NCI-H82 treated with DMSO at 0.1 percent for 48 hours (cell line): ENCODE results near the gene FTO.
"Not testable (repeated sequence)": the region's sequence is repeated elsewhere in the genome, so short reads cannot be mapped to it uniquely, and the experiment has no call there.

ENCODE experiments used
- DNase-seq: peaks from one replicate; lab custom pipeline; 2025; ENCODE audit not compliant: unreplicated experiment; lab: John Stamatoyannopoulos, UW

FTO gene

DNA sequence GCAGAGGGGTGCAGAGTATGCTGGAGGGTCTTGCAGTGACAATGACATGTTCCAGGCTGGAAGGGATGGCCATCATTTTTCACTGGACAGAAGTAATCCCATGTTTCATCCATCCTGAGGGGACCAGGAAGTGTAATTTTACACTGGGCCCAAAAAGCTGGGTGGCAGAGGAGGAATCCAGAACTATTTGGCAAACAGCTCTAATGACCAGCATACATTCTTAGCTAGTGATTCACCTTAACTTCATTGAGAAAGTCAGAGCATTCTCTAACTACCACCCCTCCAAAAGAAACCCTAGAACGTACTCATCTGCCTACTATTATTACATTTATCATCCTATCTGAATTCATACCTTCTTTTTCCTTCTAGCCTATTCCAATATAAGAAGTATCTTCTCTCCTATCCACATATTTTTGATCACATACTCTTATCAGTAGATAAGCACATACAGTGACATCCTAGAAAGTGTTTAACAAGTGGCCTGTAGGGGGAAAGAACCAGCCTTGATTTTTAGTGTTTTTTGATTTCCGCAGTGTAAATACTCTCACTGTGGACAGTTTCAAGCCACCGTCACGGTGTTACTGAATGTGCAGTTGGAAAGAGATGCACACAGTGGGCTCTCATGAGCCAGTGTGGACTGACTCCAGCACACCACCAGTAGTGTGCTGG, 118.1 kb downstream of the FTO start:
- DNase-seq, result no peak

DNA sequence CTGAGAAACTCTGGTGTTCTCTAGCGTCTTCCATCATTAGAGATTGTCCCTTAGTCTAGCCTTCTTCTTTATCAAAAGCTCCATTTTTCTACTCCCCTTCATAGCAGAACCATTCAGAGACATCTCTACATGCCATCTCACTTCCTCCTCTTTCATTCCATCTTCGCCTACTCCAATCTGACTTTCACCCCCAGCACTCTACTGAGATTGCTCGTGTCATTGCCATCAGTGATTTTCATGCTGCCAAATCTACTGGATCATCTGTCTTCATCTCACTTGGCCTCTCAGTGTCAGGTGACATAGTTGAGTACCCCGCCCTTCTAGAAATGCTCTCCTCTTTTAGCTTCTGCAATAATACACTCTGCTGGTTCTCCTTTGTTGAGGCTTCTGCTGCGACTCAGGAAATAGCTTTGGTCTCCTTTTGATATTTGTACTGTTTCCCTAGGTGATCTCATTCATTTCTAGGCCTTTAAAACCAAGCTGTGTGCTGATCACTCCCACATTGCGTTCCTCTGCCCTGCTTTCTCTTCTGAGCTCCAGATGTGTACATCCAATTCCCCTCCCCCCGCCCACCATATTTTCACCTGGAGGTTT, 119.1 kb downstream of the FTO start:
- DNase-seq, result no peak

GRCh38 chr16:53826658-53827057, 122.7 kb downstream of the FTO start:
- no peak for DNase-seq

DNA sequence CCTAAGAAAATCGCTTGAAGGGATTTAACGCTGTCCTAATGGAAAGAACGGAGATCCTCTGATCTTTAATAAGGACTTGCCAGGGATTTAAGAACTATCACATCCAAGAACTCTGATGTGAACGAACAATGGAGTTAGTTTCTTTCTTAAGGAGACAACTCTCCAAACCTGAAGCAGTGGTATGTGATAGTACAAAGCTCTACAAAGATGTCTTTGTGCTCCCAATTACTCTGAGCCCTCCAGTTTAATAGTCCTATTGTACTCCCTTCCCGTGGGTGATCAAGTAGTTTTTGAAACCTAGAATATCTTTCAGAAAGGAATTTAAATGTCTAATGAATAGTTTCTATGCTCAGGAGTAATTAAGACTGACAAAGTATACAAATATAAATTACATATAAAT, 123.8 kb downstream of the FTO start:
- DNase-seq, result no peak

DNA sequence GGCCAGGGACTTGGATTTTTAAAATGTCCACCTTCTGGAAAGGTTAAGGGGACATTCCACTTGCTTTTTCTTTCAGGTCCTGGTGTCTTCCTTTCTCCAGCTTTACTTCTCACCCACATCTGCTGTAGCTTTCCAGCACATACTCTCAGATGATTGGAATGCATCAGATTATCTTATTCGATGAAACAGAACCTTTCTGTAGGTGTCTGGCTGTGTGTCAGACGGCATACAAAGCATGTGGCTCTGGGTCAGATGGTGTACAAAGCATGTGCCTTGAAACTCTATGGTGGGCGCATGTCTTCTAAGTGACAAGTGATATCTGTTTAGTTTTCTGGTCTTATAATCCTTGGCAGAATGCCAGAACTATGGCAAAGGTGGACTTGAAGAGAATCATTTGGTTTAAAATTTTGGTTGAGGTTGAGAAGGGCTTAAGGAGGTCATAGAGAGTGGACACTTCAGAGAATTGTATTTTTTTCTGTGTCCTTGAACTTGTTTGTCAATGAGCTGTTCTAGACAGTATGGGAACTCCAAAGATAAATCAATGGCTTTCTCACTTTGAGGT, 125.3 kb downstream of the FTO start:
- no peak for DNase-seq

- no peak for DNase-seq
These were observed 129.1 kb downstream of the FTO start for GRCh38 chr16:53832896-53833544.

- DNase-seq, result no peak
These were observed 132.2 kb downstream of the FTO start for GRCh38 chr16:53836142-53836541.

DNA sequence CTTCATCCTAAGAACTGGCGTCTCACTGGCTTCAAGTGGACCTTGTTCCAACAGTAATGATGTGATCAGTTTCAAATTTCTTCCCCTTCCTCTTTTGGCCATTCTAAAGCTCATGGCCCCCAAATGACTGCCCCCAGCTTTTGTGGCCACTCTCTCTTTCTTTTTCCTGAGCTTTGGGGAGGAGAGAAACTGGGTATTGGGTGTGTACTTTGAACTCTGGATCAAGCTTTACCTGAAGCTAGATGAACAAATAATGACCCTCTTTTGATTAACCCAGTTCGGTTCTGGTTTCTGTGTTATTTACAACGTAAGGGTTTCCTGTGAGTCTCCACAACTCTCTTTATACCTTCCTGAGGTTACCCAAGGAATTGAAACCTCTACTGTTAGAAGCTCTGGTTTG, 132.7 kb downstream of the FTO start:
- DNase-seq, result no peak

DNA sequence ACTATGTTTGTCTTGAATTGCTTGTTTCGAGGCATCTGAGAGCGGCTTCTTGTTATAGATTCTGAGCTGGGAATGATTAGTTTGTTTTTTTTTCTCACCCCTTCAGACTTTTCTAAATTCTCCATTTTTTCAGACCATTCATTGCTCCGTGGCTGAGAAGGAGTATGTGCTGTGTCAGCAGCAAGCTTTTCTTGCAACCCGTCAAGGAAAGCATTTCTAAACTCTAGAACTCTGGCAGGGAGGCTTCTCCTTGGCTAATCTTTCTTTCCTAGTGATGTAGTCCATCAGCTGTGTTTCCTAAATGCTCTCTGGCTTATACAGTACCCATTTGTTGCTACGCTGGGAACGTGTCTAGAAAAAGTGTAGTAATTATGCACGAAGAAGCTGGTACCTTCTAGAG, 133.5 kb downstream of the FTO start:
- no peak for DNase-seq

DNA sequence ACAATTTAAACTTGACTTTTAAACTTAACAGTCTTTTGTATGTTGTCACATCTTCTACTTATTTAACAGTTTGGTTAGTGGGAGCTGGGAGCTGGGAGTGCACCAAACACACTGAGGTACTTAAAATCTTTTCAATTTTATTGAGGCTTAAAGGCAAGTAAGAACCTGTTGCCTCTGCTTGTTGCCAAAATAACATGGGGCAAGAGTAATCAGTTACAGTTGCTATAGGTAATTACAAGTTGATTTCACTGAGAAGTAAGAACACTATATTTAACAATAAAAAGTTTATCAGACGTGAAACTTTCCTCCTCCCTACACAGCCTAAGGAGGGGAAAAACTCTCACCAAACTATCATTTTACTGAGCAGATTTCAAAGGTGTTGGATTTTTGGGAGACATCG, 135.2 kb downstream of the FTO start:
- DNase-seq, result no peak

DNA sequence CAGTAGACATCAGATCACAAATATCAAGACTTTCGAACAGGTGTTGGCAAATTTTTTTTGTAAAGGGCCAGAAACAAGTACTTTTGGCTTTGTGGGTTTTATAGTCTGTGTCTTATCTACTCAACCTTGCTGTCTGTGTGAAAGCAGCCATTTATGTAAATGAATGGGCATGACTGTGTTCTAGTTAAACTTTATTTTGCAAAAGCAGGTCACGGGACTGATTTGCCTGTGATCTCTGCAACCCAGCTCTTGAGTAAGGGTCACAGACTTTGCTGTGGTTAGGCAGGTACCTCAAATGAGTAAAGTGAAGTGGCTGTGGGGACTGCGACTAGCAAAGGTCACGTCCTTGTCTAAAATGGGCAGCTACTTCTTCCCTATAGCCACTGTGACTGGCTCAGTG, 136.5 kb downstream of the FTO start:
- DNase-seq, result no peak

DNA sequence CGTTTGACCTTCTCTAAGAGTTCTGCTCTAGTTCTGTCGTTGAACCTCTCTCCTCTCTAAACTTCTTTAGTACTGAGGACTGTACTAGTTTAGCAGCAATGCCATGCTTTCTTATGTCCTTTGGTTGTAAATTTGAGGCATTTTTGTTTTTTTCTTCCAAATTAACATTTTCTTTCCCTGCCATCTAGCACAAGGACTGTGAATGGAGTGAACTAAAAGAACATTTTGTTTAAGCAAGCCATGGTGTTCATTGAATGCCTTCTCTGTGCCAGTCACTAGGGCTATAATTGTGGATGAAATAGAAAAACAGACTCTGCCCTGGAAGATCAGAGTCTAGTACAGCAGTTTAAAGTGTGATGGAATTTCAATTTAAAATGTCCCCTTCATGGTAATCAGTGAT, 137.9 kb downstream of the FTO start:
- no peak for DNase-seq

GRCh38 chr16:53843084-53843483, 139.1 kb downstream of the FTO start:
- no peak for DNase-seq

DNA sequence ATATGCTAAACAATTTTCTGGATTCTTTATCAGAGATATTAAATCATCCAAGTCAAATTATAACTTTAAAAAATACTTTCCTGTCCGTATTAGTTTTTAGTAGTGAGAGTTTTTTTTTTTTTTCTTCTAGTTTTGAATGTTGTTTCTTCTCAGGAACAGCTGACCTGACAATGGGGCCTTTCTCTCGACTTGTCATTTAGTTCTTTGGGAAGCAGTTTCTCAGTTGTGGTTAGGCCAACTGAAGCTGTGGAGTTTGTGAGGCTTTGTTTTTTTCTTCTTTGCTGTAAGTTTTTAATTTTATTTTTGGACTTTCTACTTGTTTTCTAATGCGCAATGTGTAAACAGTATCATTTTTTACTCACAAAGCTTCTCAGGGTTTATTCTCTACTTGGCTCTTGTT, 140.8 kb downstream of the FTO start:
- DNase-seq, result no peak

GRCh38 chr16:53846549-53846948, 142.6 kb downstream of the FTO start:
- DNase-seq, result not testable (repeated sequence)

GRCh38 chr16:53846971-53847370, 143.0 kb downstream of the FTO start:
- no peak for DNase-seq

GRCh38 chr16:53848277-53848942, 144.5 kb downstream of the FTO start:
- no peak for DNase-seq

DNA sequence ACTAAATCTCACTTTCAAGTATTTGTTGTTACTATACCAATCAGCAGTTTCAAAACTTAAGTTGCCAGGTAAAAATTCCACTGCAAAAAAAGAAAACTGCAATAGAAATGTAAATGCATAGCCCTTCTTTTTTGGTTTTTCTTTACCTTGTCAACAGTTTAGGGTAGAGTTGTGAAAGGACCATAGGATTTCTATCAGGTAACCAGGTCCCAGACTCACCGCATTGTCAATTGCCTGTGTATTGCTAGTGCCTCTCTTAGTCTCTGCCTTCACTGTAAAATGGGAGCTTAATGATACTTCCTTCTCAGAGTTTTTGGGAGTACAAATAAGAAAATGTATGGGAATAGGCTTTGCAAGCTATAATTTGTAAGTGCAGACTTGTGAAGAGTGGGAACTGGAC, 145.0 kb downstream of the FTO start:
- DNase-seq, result no peak

GRCh38 chr16:53849585-53849984, 145.6 kb downstream of the FTO start:
- DNase-seq, result no peak

DNA sequence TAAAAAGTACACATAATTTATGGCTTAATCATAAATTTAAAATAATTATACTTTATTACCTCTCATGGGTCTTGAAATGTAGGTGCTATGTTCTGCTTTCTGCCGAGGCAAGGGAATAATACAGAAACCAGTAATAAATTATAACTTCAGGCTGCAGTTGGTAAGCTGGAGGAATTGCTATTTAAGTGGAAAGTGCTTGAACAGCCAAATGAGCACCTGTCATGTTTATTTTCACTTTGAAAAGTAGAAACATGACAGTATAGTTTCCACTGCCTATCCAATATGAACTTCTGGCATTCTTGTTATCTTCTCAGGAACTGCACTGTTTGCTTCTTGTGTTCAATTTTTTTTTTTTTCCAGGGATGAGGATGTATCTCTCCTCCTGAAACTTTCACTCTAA, 146.0 kb downstream of the FTO start:
- no peak for DNase-seq

- no peak for DNase-seq
These were observed 148.7 kb downstream of the FTO start for GRCh38 chr16:53852678-53853077.

- DNase-seq, result no peak
These were observed 151.1 kb downstream of the FTO start for GRCh38 chr16:53855056-53855455.
